HG03066 (cell line): Measurements from ENCODE around the gene LRRN2.

Experiments
- ATAC-seq: cut with Tn5 transposase; IDR thresholded peaks from one replicate; pipeline ENCODE4 v1.9.1; 2021; ENCODE audit warnings: low read depth; ENCODE audit not compliant: unreplicated experiment

Gene LRRN2

GRCh38 chr1:204607910-204608309, 77.6 kb downstream of the LRRN2 start:
- ATAC-seq: no peak

- no peak for ATAC-seq
These were observed 79.7 kb downstream of the LRRN2 start for GRCh38 chr1:204605791-204606190.

- no peak for ATAC-seq
These were observed 82.5 kb downstream of the LRRN2 start for GRCh38 chr1:204602871-204603542.

GRCh38 chr1:204602111-204602579, 83.4 kb downstream of the LRRN2 start:
- ATAC-seq: no peak

- no peak for ATAC-seq
These were observed 84.6 kb downstream of the LRRN2 start for GRCh38 chr1:204600968-204601367.

GRCh38 chr1:204600203-204600602, 85.3 kb downstream of the LRRN2 start:
- ATAC-seq: no peak

- no peak for ATAC-seq
These were observed 85.9 kb downstream of the LRRN2 start for GRCh38 chr1:204599596-204599995.

GRCh38 chr1:204599098-204599497, 86.4 kb downstream of the LRRN2 start:
- ATAC-seq: no peak

- no peak for ATAC-seq
These were observed 87.1 kb downstream of the LRRN2 start for GRCh38 chr1:204598319-204598969.

- no peak for ATAC-seq
These were observed 93.1 kb downstream of the LRRN2 start for GRCh38 chr1:204592246-204592948.

GRCh38 chr1:204591473-204592090, 94.0 kb downstream of the LRRN2 start:
- no peak for ATAC-seq

- no peak for ATAC-seq
These were observed 96.0 kb downstream of the LRRN2 start for GRCh38 chr1:204589409-204590038.

GRCh38 chr1:204588826-204589225, 96.7 kb downstream of the LRRN2 start:
- ATAC-seq: no peak

- no peak for ATAC-seq
These were observed 97.9 kb downstream of the LRRN2 start for GRCh38 chr1:204587621-204588020.

- no peak for ATAC-seq
These were observed 100.7 kb downstream of the LRRN2 start for GRCh38 chr1:204584699-204585372.

- ATAC-seq: no peak
These were observed 101.5 kb downstream of the LRRN2 start for GRCh38 chr1:204583909-204584632.

GRCh38 chr1:204581759-204582158, 103.8 kb downstream of the LRRN2 start:
- ATAC-seq: no peak

- no peak for ATAC-seq
These were observed 104.7 kb downstream of the LRRN2 start for GRCh38 chr1:204580862-204581261.

- no peak for ATAC-seq
These were observed 105.9 kb downstream of the LRRN2 start for GRCh38 chr1:204579681-204580080.
